Measurements from ENCODE around the gene GORASP1.

The GORASP1 gene

DNA sequence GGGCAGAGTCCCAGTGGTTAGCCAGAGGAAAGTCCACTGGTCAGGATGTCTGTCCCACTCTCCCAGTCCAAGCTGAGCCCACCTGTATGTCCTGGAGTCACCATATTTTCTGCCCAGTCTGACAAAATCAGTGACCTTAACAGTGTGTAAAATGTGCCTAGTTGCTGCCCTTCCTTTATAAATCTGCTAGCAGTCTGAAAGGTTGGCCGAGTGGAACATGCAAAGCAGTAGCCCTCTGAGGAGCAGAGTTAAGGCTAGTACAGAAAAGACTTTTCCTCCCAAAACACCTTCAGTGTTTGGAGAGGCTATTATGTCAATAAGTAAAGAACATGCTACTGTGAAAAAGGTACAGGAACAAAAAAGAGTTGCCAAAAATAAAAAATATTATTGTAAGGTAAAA, 15.4 kb upstream of the GORASP1 start:
- H3K27ac ChIP-seq (ENCODE audit: low read depth, low read length, severe bottlenecking) = no peak overlapping the region
- WGBS, 2 experiments (ENCODE audit: insufficient coverage in 2 of 2) = no CpG with 5 or more reads among the region's 1 CpG
- H3K4me1 ChIP-seq (ENCODE audit: control insufficient read depth, insufficient read depth, low read length, poor library complexity, severe bottlenecking) = peaks cover 17% of the 10 kb centered on the region
- H3K9me3 ChIP-seq (ENCODE audit: control insufficient read depth, low read length) = no peaks in the 10 kb centered on the region
- H3K36me3 ChIP-seq (ENCODE audit: control insufficient read depth, insufficient read depth, low read length) = no peaks in the 10 kb centered on the region
- H3K4me3 ChIP-seq (ENCODE audit: extremely low read depth, insufficient read depth, low read length, poor library complexity, severe bottlenecking) = no peak overlapping the region

DNA sequence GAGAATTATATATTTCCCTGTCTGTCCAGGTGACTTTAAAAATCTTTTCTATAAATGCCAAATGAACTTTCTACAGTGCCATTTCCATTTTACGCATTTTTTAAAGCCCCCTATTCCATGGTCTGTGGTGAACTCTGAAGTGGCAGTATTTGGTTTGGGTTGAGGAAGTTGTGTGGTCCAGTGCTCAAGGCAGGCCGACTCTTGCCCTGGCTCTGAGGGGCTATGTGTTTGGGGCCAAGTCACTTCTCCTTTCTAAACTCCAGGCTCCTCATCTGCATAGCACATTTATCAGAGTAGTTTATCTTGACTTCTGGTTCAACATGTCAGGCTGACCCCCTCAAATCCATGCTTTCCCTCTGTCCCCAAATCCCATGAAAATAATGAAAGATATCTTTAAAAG, 14.2 kb upstream of the GORASP1 start:
- no peak overlapping the region for H3K27ac ChIP-seq (ENCODE audit: low read depth, low read length, severe bottlenecking)
- peaks cover 8% of the 10 kb centered on the region for H3K4me1 ChIP-seq (ENCODE audit: control insufficient read depth, insufficient read depth, low read length, poor library complexity, severe bottlenecking)
- WGBS, 2 experiments (ENCODE audit: insufficient coverage in 2 of 2) = 100% methylated on average over 1 of the region's 2 CpGs; no CpG with 5 or more reads in 1 of the 2 experiments
- no peak overlapping the region for H3K4me3 ChIP-seq (ENCODE audit: extremely low read depth, insufficient read depth, low read length, poor library complexity, severe bottlenecking)
- H3K36me3 ChIP-seq (ENCODE audit: control insufficient read depth, insufficient read depth, low read length) = no peaks in the 10 kb centered on the region
- no peaks in the 10 kb centered on the region for H3K9me3 ChIP-seq (ENCODE audit: control insufficient read depth, low read length)

DNA sequence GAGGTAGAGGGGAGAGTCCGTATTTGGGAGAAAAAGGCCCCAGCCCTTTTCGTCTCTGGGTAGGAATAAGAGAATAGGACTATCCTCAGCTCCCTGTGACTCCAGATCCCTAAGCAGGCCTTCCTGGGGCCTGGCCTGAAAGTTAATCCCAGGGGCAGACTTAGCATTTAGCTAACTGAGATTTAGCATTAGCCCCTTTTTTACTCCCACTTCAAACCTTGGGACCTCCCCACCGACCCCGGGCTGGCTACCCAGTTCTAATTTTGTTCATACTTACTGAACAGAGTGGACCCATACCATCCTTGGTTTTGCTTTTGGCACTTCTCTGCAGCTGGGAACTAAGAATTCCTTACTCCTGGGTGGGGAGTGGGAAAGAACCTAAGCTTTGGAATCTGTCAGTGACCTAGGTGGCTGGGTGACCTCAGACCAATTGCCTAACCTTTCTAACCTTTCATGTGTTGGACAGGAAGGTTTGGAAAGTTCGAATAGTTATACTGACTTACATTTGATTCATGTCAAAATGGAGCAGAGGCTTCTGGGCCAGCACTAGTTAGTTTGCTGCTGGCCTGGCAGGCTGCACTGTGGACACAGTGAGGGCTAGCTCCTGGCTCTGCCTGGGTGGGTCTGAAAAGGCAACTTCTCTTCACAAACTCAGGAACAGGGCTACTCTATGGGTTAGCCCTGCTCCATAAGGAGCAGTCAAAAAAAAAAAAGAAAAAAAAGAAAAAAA, 11.7 kb upstream of the GORASP1 start:
- 82 to 93% methylated on average over 3 of the region's 5 CpGs for WGBS, 2 experiments (ENCODE audit: insufficient coverage in 2 of 2)
- Histone ChIP-seq H3K9me3 (ENCODE audit: control insufficient read depth, low read length) (no peaks in the 10 kb centered on the region), H3K4me3 (ENCODE audit: extremely low read depth, insufficient read depth, low read length, poor library complexity, severe bottlenecking) (no peak overlapping the region), H3K4me1 (ENCODE audit: control insufficient read depth, insufficient read depth, low read length, poor library complexity, severe bottlenecking) (no peaks in the 10 kb centered on the region), H3K27ac (ENCODE audit: low read depth, low read length, severe bottlenecking) (no peak overlapping the region), H3K36me3 (ENCODE audit: control insufficient read depth, insufficient read depth, low read length) (no peaks in the 10 kb centered on the region)

DNA sequence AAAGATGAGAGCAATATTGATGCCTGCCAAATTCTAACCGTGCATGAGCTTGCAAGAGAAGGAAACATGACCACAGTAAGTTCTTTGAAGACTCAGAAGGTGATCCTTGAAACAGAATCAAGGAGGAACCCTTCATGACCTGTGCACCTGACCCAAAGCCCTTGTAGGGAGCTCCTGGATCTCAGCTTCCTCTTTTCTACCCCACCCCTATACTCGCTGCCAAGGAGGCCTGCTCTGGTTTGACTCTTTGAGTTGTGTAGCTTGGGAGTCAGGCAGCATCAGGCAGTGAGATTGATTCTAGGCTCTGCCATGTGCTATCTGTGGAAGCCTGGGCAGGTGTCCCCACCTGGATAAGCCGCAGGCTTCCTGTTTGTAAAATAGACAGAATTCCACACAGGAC, 10.7 kb upstream of the GORASP1 start:
- Histone ChIP-seq H3K4me1 (ENCODE audit: control insufficient read depth, insufficient read depth, low read length, poor library complexity, severe bottlenecking) (no peaks in the 10 kb centered on the region), H3K4me3 (ENCODE audit: extremely low read depth, insufficient read depth, low read length, poor library complexity, severe bottlenecking) (no peak overlapping the region), H3K9me3 (ENCODE audit: control insufficient read depth, low read length) (no peaks in the 10 kb centered on the region), H3K27ac (ENCODE audit: low read depth, low read length, severe bottlenecking) (no peak overlapping the region), H3K36me3 (ENCODE audit: control insufficient read depth, insufficient read depth, low read length) (no peaks in the 10 kb centered on the region)
- WGBS, 2 experiments (ENCODE audit: insufficient coverage in 2 of 2) = 88 to 89% methylated on average over 1 of the region's 3 CpGs

DNA sequence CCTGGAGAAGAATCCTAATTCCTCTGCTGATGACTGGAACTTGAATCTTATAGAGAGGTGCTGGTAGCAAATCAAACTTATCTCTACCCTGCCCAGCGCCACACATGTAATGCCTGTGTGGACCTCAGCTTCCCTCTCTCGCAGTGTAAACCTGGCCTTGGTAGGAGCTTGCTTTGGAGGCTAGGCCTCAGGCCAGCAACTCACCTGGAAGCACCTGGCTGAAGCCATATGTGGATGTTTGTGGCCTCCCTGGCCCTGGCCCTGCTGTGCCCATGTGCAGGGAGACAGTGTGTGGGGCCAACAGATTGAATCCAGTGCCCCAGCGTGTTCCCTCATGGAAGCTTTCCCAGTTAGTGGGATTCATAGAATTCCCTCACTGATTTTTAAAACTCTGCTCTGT, 8.4 kb upstream of the GORASP1 start:
- 94 to 100% methylated on average over 3 of the region's 3 CpGs for WGBS, 2 experiments (ENCODE audit: insufficient coverage in 2 of 2)
- no peaks in the 10 kb centered on the region for H3K9me3 ChIP-seq (ENCODE audit: control insufficient read depth, low read length)
- H3K27ac ChIP-seq (ENCODE audit: low read depth, low read length, severe bottlenecking) = no peak overlapping the region
- H3K4me1 ChIP-seq (ENCODE audit: control insufficient read depth, insufficient read depth, low read length, poor library complexity, severe bottlenecking) = no peaks in the 10 kb centered on the region
- H3K36me3 ChIP-seq (ENCODE audit: control insufficient read depth, insufficient read depth, low read length) = no peaks in the 10 kb centered on the region
- H3K4me3 ChIP-seq (ENCODE audit: extremely low read depth, insufficient read depth, low read length, poor library complexity, severe bottlenecking) = no peak overlapping the region

DNA sequence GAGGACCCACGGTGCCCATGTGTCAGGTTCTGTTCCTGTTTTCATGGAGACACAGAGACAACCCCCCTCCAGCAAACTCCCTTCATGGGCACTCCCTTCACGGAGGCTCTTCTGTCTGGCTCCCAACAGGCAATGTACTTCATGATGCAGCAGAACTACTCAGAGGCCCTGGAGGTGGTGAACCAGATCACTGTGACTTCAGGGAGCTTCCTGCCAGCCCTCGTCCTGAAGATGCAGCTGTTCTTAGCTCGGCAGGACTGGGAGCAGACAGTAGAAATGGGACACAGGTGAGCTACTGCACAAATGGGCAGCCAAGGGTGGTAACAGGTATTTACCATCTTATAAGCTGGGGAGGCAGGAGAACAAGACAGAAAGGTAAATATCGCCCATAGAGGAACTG, 7.0 kb upstream of the GORASP1 start:
- whole genome bisulfite sequencing, 2 experiments (ENCODE audit: insufficient coverage in 2 of 2) = 89 to 98% methylated on average over 5 of the region's 5 CpGs
- no peaks in the 10 kb centered on the region for H3K36me3 ChIP-seq (ENCODE audit: control insufficient read depth, insufficient read depth, low read length)
- H3K4me1 ChIP-seq (ENCODE audit: control insufficient read depth, insufficient read depth, low read length, poor library complexity, severe bottlenecking) = no peaks in the 10 kb centered on the region
- no peak overlapping the region for H3K27ac ChIP-seq (ENCODE audit: low read depth, low read length, severe bottlenecking)
- no peak overlapping the region for H3K4me3 ChIP-seq (ENCODE audit: extremely low read depth, insufficient read depth, low read length, poor library complexity, severe bottlenecking)
- H3K9me3 ChIP-seq (ENCODE audit: control insufficient read depth, low read length) = no peaks in the 10 kb centered on the region

DNA sequence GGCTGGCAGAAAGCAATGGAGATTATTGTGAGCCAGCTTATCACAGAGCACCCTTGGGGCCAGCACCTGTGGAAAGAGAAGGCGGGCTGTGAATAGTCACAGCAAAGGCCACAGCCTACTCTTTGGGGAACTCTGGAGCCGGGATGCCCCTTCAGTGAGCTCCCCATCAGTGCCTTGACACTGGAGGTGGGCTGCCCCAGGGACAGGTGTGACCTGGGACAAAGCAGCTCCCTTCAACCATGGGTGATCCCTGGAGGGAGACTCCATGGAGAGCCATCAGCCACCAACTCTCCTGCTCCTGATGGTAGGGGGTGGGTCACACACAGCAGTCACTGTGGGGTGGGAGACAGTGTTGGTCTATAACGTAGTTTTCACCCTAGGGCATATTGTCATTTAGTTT, 5.9 kb upstream of the GORASP1 start:
- Histone ChIP-seq H3K4me3 (ENCODE audit: extremely low read depth, insufficient read depth, low read length, poor library complexity, severe bottlenecking) (no peak overlapping the region), H3K9me3 (ENCODE audit: control insufficient read depth, low read length) (no peaks in the 10 kb centered on the region), H3K4me1 (ENCODE audit: control insufficient read depth, insufficient read depth, low read length, poor library complexity, severe bottlenecking) (peaks cover 6% of the 10 kb centered on the region), H3K36me3 (ENCODE audit: control insufficient read depth, insufficient read depth, low read length) (no peaks in the 10 kb centered on the region), H3K27ac (ENCODE audit: low read depth, low read length, severe bottlenecking) (no peak overlapping the region)
- WGBS, 2 experiments (ENCODE audit: insufficient coverage in 2 of 2) = 86 to 95% methylated on average over 2 of the region's 3 CpGs

DNA sequence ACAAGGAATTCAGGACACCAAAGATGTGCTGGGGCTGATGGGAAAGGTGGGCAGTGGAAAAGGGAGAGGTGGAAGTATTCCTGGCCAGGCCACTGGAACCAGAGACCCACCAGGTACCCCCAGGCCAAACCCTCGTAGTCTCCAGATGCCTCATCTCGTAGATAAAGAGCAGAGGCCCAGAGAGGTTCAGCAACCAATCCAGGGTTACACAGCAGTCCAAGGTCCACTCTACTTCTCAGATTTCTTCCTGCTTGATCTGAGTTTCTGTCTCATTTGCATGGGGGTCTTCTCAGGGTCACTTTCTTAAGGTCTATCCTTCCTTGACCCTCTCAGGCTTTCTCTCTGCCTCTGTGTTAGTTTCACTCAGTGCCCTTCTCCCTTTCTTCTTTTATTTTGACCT, 5.1 kb upstream of the GORASP1 start:
- Histone ChIP-seq H3K27ac (ENCODE audit: low read depth, low read length, severe bottlenecking) (no peak overlapping the region), H3K4me3 (ENCODE audit: extremely low read depth, insufficient read depth, low read length, poor library complexity, severe bottlenecking) (no peak overlapping the region), H3K4me1 (ENCODE audit: control insufficient read depth, insufficient read depth, low read length, poor library complexity, severe bottlenecking) (peaks cover 9% of the 10 kb centered on the region), H3K9me3 (ENCODE audit: control insufficient read depth, low read length) (no peaks in the 10 kb centered on the region), H3K36me3 (ENCODE audit: control insufficient read depth, insufficient read depth, low read length) (no peaks in the 10 kb centered on the region)
- 91 to 95% methylated on average over 2 of the region's 2 CpGs for WGBS, 2 experiments (ENCODE audit: insufficient coverage in 2 of 2)

DNA sequence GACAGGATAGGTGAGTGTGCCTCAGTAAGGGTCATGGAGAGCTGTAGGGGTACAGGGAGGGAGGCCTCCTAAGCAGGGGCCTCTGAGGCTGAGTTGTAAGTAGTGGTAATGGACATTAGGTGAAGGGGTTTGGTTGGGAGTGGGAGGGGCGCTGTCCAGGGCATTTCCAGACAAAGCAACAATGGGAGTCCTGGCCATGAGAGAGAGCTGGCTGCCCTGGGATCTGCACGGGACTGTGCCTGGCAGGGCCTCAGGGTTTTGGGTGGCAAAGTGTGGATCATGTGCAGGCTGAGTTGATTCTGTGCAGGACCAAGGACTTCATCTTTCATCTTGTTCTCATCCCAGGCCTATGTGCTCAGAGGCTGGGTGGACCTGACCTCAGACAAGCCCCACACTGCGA, 4.7 kb upstream of the GORASP1 start:
- Histone ChIP-seq H3K4me1 (ENCODE audit: control insufficient read depth, insufficient read depth, low read length, poor library complexity, severe bottlenecking) (peaks cover 9% of the 10 kb centered on the region), H3K4me3 (ENCODE audit: extremely low read depth, insufficient read depth, low read length, poor library complexity, severe bottlenecking) (no peak overlapping the region), H3K36me3 (ENCODE audit: control insufficient read depth, insufficient read depth, low read length) (no peaks in the 10 kb centered on the region), H3K9me3 (ENCODE audit: control insufficient read depth, low read length) (no peaks in the 10 kb centered on the region), H3K27ac (ENCODE audit: low read depth, low read length, severe bottlenecking) (no peak overlapping the region)
- WGBS, 2 experiments (ENCODE audit: insufficient coverage in 2 of 2) = 74 to 96% methylated on average over 3 of the region's 3 CpGs

DNA sequence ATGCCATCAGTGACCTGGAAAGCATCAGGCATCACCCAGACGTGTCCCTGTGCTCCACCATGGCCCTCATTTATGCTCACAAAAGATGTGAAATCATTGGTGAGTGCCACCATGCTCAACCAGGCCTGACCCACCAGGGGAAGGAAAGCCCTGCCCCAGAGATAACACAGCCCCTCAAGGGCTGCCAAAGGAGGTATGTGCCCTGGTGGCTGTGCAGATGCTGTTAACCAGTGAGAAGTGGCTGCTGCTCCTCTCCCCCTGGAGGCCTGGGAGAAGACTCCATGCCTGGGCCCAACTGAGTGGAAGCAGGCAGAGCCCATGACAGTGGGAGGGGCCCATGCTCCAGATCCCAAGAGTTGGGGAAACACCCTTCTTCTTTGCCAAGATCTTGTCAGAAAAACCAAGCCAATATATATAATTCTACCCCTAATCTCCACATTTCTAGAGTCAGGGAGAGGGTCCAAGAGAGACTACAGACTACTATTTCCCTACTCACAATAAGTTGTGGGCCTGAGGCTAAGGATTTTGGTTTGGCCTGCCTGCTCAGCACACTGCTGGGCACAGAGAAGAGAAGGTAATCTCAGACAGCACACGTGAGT, 2.7 kb upstream of the GORASP1 start:
- Histone ChIP-seq H3K9me3 (ENCODE audit: control insufficient read depth, low read length) (no peaks in the 10 kb centered on the region), H3K4me3 (ENCODE audit: extremely low read depth, insufficient read depth, low read length, poor library complexity, severe bottlenecking) (no peak overlapping the region), H3K36me3 (ENCODE audit: control insufficient read depth, insufficient read depth, low read length) (no peaks in the 10 kb centered on the region), H3K27ac (ENCODE audit: low read depth, low read length, severe bottlenecking) (no peak overlapping the region), H3K4me1 (ENCODE audit: control insufficient read depth, insufficient read depth, low read length, poor library complexity, severe bottlenecking) (peaks cover 18% of the 10 kb centered on the region)
- 67 to 76% methylated on average over 1 to 2 of the region's 2 CpGs for WGBS, 2 experiments (ENCODE audit: insufficient coverage in 2 of 2)

DNA sequence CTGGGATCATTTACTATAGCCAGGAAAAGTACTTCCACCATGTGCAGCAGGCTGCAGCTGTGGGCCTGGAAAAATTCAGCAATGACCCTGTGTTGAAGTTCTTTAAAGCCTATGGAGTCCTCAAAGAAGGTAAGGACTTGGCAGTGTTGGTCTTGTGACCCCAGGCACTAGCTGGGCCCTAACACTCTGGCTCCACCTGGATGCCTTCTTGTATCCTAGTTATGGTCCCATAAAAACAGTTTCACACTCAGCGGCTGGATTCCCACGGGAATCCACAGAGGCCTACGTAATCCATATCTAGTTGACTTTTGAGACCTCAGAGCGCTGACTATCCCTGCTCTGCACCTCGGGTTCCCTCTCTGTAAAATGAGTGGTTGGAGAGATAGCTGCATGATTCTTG, 1.7 kb upstream of the GORASP1 start:
- Histone ChIP-seq H3K27ac (ENCODE audit: low read depth, low read length, severe bottlenecking) (no peak overlapping the region), H3K4me1 (ENCODE audit: control insufficient read depth, insufficient read depth, low read length, poor library complexity, severe bottlenecking) (peaks cover 18% of the 10 kb centered on the region)
- 88 to 95% methylated on average over 5 of the region's 5 CpGs for WGBS, 2 experiments (ENCODE audit: insufficient coverage in 2 of 2)

More for the DNA sequence above, 1.7 kb upstream of the GORASP1 start:
- no peaks in the 10 kb centered on the region for H3K36me3 ChIP-seq (ENCODE audit: control insufficient read depth, insufficient read depth, low read length)
- H3K4me3 ChIP-seq (ENCODE audit: extremely low read depth, insufficient read depth, low read length, poor library complexity, severe bottlenecking) = no peak overlapping the region
- H3K9me3 ChIP-seq (ENCODE audit: control insufficient read depth, low read length) = no peaks in the 10 kb centered on the region

Data from mesodermal cell (in vitro differentiated cells).